Type B pancreatic cell (in vitro differentiated cells): ENCODE results near the gene AREL1. TPM values are rescaled to one million over a fixed set of nuclear protein-coding genes. Genes with fewer than 3 reads are reported as not detected.

ENCODE experiments used
- DNase-seq: peaks from one replicate; pipeline ENCODE4 v3.0.0; 2021; ENCODE audit warnings: mixed read lengths; ENCODE audit not compliant: unreplicated experiment; ENCODE audit errors: extremely low spot score
- H3K27ac Mint-ChIP-seq: 2 replicates; pipeline ENCODE4 v1.8.0; 2021; ENCODE audit warnings: mild to moderate bottlenecking, mixed read lengths
- H3K27me3 Mint-ChIP-seq: 2 replicates; pipeline ENCODE4 v1.8.0; 2021; ENCODE audit warnings: mixed read lengths
- H3K36me3 Mint-ChIP-seq: 2 replicates; pipeline ENCODE4 v1.8.0; 2021; ENCODE audit warnings: mixed read lengths
- H3K4me1 Mint-ChIP-seq: one replicate; pipeline ENCODE4 v1.8.0; 2021; ENCODE audit warnings: mixed read lengths; ENCODE audit not compliant: unreplicated experiment
- H3K4me3 Mint-ChIP-seq: 2 replicates; pipeline ENCODE4 v1.8.0; 2021; ENCODE audit warnings: mild to moderate bottlenecking, mixed read lengths
- H3K9me3 Mint-ChIP-seq: 2 replicates; pipeline ENCODE4 v1.8.0; 2021; ENCODE audit warnings: mixed read lengths
- total RNA-seq: library from RNA; stranded (reverse); gene quantifications from 2 replicates; pipeline ENCODE4 v1.2.1, GENCODE V29; 2021; ENCODE audit warnings: low replicate concordance
- TF ChIP-seq, protein P1 (sequence below): fragments of 200-600 bp; sonication (generic); conservative IDR thresholded peaks from 2 replicates; pipeline ENCODE4 v1.5.0; 2021; ENCODE audit warnings: antibody characterized with exemption, mild to moderate bottlenecking

AREL1 gene
- total RNA-seq, 1 donor from 2014 or later = 41.5 TPM

DNA sequence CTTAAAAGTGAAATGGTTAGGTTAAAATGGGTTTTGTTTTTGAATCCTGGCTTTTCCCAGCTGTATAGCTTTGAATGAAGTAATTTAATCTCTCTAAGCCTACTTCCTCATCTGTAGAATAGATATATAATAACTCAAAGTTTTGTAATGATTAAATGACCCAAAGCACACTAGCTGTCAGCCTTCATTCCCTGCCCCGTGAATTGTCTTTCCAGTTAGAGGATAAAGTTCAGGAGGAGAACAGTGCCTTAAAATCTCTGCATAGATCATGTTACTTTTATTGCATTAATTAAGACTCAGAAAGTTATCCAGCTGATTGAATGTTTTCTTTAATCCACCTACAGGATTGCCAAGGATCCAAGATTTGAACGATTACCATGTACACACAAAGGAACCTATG is 19.5 kb upstream of the AREL1 start:
- no peak overlapping the region for H3K27ac Mint-ChIP-seq
- H3K36me3 Mint-ChIP-seq = peaks cover 13% of the 10 kb centered on the region
- no peaks in the 10 kb centered on the region for H3K9me3 Mint-ChIP-seq
- no peaks in the 10 kb centered on the region for H3K4me1 Mint-ChIP-seq
- no peaks in the 10 kb centered on the region for H3K27me3 Mint-ChIP-seq
- no peak for DNase-seq
- TF ChIP-seq, protein P1, sequence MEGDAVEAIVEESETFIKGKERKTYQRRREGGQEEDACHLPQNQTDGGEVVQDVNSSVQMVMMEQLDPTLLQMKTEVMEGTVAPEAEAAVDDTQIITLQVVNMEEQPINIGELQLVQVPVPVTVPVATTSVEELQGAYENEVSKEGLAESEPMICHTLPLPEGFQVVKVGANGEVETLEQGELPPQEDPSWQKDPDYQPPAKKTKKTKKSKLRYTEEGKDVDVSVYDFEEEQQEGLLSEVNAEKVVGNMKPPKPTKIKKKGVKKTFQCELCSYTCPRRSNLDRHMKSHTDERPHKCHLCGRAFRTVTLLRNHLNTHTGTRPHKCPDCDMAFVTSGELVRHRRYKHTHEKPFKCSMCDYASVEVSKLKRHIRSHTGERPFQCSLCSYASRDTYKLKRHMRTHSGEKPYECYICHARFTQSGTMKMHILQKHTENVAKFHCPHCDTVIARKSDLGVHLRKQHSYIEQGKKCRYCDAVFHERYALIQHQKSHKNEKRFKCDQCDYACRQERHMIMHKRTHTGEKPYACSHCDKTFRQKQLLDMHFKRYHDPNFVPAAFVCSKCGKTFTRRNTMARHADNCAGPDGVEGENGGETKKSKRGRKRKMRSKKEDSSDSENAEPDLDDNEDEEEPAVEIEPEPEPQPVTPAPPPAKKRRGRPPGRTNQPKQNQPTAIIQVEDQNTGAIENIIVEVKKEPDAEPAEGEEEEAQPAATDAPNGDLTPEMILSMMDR = no peak
- no peak overlapping the region for H3K4me3 Mint-ChIP-seq

DNA sequence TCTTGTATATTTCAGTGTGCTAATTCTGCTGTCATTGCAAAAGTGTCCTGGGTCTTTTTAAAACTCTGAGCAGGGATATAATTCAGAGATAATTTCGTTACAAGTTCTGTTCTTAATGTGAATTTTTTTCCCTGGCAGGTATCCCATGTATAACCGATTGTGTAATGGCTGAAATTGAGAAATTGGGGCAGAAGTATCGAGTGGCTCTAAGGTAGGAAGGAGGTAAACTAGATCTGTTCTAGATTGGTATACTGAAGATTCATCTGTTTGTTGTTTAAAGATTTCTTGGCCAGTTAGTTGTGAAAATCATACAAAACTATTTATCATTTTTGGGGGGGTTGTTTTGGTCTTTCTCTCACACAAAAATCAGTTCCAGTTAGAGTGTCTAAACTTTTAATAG is 10.3 kb upstream of the AREL1 start:
- Mint-ChIP-seq H3K27ac (no peak overlapping the region), H3K4me3 (no peak overlapping the region), H3K27me3 (no peaks in the 10 kb centered on the region), H3K36me3 (peaks cover 13% of the 10 kb centered on the region), H3K4me1 (no peaks in the 10 kb centered on the region), H3K9me3 (no peaks in the 10 kb centered on the region)
- DNase-seq = no peak
- TF ChIP-seq, protein P1 = no peak

DNA sequence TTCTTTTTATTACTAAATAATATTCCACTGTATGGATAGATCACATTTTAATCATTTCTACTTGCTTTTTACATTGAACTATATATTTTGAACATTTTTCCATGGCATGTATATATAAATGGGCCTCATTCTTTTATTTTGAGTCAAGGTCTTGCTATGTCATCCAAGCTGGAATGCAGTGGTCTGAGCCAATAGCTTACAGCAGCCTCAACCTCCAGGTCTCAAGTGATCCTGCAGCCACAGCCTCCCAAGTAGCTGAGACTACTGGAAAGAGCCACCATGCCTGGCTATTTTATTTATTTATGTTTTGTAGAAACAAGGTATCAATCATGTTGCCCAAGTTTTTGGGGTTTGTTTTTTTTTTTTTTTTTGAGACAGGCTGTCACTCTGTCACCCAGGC is 7.6 kb upstream of the AREL1 start:
- no peak for DNase-seq
- H3K36me3 Mint-ChIP-seq = peaks cover 13% of the 10 kb centered on the region
- TF ChIP-seq, protein P1 = no peak
- no peaks in the 10 kb centered on the region for H3K9me3 Mint-ChIP-seq
- no peaks in the 10 kb centered on the region for H3K27me3 Mint-ChIP-seq
- H3K27ac Mint-ChIP-seq = no peak overlapping the region
- no peak overlapping the region for H3K4me3 Mint-ChIP-seq
- no peaks in the 10 kb centered on the region for H3K4me1 Mint-ChIP-seq

DNA sequence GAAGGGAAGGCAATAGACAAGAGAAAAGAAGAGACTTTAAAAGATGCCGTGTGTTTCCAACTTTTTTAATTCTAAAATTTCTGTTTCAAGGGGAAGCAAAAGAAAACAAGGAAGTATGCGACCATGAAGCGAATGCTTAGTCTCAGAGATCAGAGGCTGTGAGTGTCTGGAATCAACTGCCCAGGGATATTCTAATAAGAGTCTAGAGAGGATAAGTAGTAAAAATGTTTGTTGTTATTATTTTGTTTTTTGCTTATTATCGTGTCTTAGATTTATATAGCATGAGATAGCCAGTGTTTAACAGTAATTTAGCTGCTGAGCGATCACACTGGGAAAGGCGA is 485 bp upstream of the AREL1 start:
- Mint-ChIP-seq H3K4me3 (peak overlapping the region; percentile 100), H3K4me1 (peaks cover 18% of the 10 kb centered on the region), H3K36me3 (peaks cover 3% of the 10 kb centered on the region), H3K27ac (peak overlapping the region; percentile 97), H3K9me3 (no peaks in the 10 kb centered on the region), H3K27me3 (no peaks in the 10 kb centered on the region)
- TF ChIP-seq, protein P1 = no peak
- no peak for DNase-seq

DNA sequence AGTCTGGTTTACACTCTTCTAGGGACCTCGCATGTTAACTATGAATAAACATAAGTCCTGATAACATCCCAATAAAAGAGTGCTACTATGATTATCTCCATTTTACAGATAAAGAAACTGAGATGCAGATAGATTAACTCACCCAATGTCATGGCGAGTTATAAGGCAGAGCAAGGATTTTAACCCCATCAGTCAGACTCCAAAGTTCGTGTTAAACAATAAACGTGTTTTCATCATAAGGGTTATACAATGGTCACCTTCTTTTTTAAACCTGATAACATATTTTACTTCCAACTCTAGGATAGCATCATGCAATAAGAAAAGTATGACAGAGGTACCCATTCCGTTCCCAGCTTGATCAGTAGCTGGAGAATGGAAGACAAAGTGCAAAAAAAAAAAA is 1.2 kb downstream of the AREL1 start:
- peaks cover 3% of the 10 kb centered on the region for H3K36me3 Mint-ChIP-seq
- peaks cover 18% of the 10 kb centered on the region for H3K4me1 Mint-ChIP-seq
- H3K4me3 Mint-ChIP-seq = peak overlapping the region; percentile 100
- no peaks in the 10 kb centered on the region for H3K27me3 Mint-ChIP-seq
- no peaks in the 10 kb centered on the region for H3K9me3 Mint-ChIP-seq
- H3K27ac Mint-ChIP-seq = peak overlapping the region; percentile 97
- TF ChIP-seq, protein P1 = no peak
- DNase-seq = no peak

DNA sequence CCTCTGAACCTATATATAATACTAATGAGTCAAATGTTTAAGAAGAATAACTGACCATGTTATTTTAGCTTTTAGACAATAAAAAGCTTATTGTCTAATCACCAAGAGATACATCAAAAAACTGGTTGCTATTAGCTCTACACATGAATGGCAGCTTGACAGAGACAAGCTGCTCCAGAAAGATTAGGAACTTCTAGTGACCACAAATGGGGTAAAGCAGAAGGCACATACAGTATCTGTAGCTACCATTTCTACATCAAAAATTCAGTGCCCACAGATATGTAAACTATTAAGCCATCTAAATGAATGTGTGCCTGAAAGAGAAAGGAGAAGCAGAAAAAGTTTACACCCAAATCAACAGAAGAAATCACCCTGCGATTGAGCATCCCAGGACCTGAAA is 2.4 kb downstream of the AREL1 start:
- Mint-ChIP-seq H3K27ac (peak overlapping the region; percentile 57), H3K36me3 (peaks cover 3% of the 10 kb centered on the region), H3K4me3 (peak overlapping the region; percentile 60), H3K4me1 (peaks cover 19% of the 10 kb centered on the region), H3K9me3 (no peaks in the 10 kb centered on the region), H3K27me3 (no peaks in the 10 kb centered on the region)
- TF ChIP-seq, protein P1 = no peak
- no peak for DNase-seq
